Sigmoid colon (tissue), 7 donors: ENCODE measurements around the gene APOLD1. TPM values are rescaled to one million over a fixed set of nuclear protein-coding genes. Genes with fewer than 3 reads are reported as not detected.
A peak's percentile ranks its signal among the peaks of the same experiment; 100 is the strongest.

ENCODE experiments used
- DNase-seq: peaks from one replicate; pipeline ENCODE4 v3.0.0-alpha.2; 2019
- H3K27ac ChIP-seq, 4 donors: fragments of 200-600 bp; sonication (generic); one replicate each; pipeline ENCODE4 v1.5.1; 2016 to 2019; ENCODE audit warnings: mild to moderate bottlenecking in 1 of 4
- H3K27me3 ChIP-seq, 3 donors: fragments of 200-600 bp; sonication (generic); one replicate each; pipeline ENCODE4 v1.5.1; 2019; ENCODE audit warnings: mild to moderate bottlenecking in 1 of 3
- H3K36me3 ChIP-seq, 4 donors: fragments of 200-600 bp; sonication (generic); one replicate each; pipeline ENCODE4 v1.5.1; 2016 to 2019
- H3K4me1 ChIP-seq, 4 donors: fragments of 200-600 bp; sonication (generic); one replicate each; pipeline ENCODE4 v1.5.1; 2017 to 2019
- H3K4me3 ChIP-seq, 4 donors: fragments of 200-600 bp; sonication (generic); one replicate each; pipeline ENCODE4 v1.5.1; 2017 to 2019; ENCODE audit warnings: mild to moderate bottlenecking in 2 of 4, moderate library complexity in 1 of 4
- H3K9me3 ChIP-seq, 4 donors: fragments of 200-600 bp in 3 of 4; sonication (generic) in 3 of 4; one replicate each; pipeline versions ENCODE4 v1.5.1 to v1.6.1; 2013 to 2019
- EP300 ChIP-seq, 4 donors: sonication (generic); formaldehyde crosslinking; IDR thresholded peaks; one replicate each; pipeline ENCODE4 v1.6.1; 2017; ENCODE audit warnings: antibody characterized with exemption in 4 of 4
- POLR2A ChIP-seq, 2 donors: fragments of 450-650 bp; IDR thresholded peaks; one replicate each; pipeline ENCODE4 v1.6.1; 2016; ENCODE audit warnings: antibody characterized with exemption in 2 of 2, mild to moderate bottlenecking in 2 of 2, moderate library complexity in 2 of 2
- POLR2AphosphoS5 ChIP-seq, 4 donors: sonication (generic); formaldehyde crosslinking; IDR thresholded peaks; one replicate each; pipeline ENCODE4 v1.6.1; 2017; ENCODE audit warnings: antibody characterized with exemption in 4 of 4
- WGBS, 2 donors: extraction: QIAGEN DNeasy Blood & Tissue Kit; methylation state at CpG; one replicate each; pipeline ENCODE4 v1.1.7; 2013; 5-methylcytosine and 5-hydroxymethylcytosine counted together
- intact Hi-C: fragments of 100-400 bp; cut with DNase I; formaldehyde crosslinking; loops from one replicate; pipeline ENCODE4 v1.15.1; 2023
- polyA plus RNA-seq, 3 donors: library from polyadenylated mRNA; stranded (reverse); fragments of 200-250 nt; gene quantifications; one replicate each; pipeline ENCODE4 v1.2.3, GENCODE V29; 2013
- total RNA-seq, 4 donors: library from RNA; depleted of rRNA; stranded (reverse); fragments of >200 nt; gene quantifications; one replicate each; pipeline ENCODE4 v1.1.0, GENCODE V29; 2016
- TF ChIP-seq, protein P1 (sequence below), 4 experiments: fragments of 450-650 bp in 3 of 4; fragments of 200-600 bp in 1 of 4; IDR thresholded peaks; one replicate each; pipeline ENCODE4 v1.5.1; 2016 to 2019; ENCODE audit warnings: antibody characterized with exemption in 4 of 4, mild to moderate bottlenecking in 3 of 4, moderate library complexity in 2 of 4
- donor health status: healthy with polysubstance abuse.
- donor health status: Bipolar disorder and iron deficiency.
- donor health status: healthy.

Gene APOLD1
- total and polyA plus RNA-seq, 7 donors = 0.46 to 24.8 (median 13.9) TPM

DNA sequence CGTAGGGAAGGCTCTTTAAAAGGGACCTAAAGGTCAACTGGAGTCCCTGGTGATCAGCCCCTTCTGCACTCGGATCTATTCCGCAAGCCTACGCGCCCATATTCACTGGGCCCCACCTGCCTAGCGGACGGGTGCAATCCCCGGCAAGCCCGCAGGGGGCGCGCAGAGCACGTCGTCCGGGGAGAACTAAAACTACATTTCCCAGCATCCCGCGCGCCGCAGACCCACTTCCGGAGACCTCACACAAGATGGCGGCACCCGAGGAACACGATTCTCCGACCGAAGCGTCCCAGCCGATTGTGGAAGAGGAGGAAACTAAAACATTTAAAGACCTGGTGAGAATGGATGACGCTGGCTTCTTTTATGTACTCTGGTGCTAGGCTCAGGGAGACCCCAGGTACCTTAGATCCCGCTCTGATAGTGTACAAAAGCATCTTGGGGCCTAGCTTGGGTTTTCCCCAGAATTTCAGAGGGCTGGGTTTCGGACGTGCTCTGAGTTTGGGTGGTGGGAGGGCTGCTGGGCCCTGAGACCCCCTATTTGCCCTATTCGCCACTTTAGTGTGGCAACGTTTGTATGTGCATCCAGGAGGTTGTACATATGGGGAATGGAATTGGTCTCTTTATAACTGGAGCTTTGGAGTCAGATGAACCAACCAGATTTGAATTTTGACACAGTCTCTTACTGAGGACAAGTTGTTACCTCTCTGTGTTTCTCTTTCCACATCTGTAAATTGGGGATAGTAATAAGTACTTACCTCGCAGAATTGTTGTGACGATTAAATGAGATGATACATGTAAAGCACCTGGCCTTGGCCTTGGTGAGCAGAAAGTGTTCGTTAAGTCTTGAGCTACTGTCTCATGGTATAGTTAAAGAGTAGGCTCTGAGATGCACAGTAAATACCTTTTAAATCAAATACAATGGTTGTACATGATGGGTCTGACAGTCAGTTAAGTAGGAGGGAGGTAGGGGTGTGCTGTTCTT is 28.0 kb downstream of the APOLD1 start, which contains the start of gene DDX47:
Gene DDX47 (plus strand): TSS at position 227 of the 982 bp plus-strand sequence. CDS start 22 bp downstream, at position 249.
- Histone ChIP-seq H3K36me3 (peaks cover 0 to 9% (median 0%) of the 10 kb centered on the region in 4 donors), H3K27me3 (no peaks in the 10 kb centered on the region), H3K9me3 (no peaks in the 10 kb centered on the region), H3K27ac (peak within 1 kb of the TSS; percentile 66 to 83 (median 80)), H3K4me3 (peak within 1 kb of the TSS; percentile 67 to 83 (median 77)), H3K4me1 (peaks cover 0 to 39% (median 33%) of the 10 kb centered on the region in 4 donors)
- intact Hi-C loops = loop anchor here (1.0 to 10.0 kb wide), 3 partner anchors 25 to 191 kb away; partner anchors contain the start of genes GPRC5A and HEBP1
- WGBS, 2 donors = 1 to 2% methylated on average over 35 of the region's 35 CpGs
- DNase-seq = peak; percentile 97
- TF ChIP-seq, protein P1, sequence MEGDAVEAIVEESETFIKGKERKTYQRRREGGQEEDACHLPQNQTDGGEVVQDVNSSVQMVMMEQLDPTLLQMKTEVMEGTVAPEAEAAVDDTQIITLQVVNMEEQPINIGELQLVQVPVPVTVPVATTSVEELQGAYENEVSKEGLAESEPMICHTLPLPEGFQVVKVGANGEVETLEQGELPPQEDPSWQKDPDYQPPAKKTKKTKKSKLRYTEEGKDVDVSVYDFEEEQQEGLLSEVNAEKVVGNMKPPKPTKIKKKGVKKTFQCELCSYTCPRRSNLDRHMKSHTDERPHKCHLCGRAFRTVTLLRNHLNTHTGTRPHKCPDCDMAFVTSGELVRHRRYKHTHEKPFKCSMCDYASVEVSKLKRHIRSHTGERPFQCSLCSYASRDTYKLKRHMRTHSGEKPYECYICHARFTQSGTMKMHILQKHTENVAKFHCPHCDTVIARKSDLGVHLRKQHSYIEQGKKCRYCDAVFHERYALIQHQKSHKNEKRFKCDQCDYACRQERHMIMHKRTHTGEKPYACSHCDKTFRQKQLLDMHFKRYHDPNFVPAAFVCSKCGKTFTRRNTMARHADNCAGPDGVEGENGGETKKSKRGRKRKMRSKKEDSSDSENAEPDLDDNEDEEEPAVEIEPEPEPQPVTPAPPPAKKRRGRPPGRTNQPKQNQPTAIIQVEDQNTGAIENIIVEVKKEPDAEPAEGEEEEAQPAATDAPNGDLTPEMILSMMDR (IDR thresholded peaks at IDR 0.05) = peak; percentile 93 to 97 (median 95)
- TF ChIP-seq POLR2A (IDR thresholded peaks at IDR 0.05) (peak; percentile 23 to 24), EP300 (IDR thresholded peaks at IDR 0.05) (no peak), POLR2AphosphoS5 (IDR thresholded peaks at IDR 0.05) (peak; percentile 65 to 82 (median 78))

DNA sequence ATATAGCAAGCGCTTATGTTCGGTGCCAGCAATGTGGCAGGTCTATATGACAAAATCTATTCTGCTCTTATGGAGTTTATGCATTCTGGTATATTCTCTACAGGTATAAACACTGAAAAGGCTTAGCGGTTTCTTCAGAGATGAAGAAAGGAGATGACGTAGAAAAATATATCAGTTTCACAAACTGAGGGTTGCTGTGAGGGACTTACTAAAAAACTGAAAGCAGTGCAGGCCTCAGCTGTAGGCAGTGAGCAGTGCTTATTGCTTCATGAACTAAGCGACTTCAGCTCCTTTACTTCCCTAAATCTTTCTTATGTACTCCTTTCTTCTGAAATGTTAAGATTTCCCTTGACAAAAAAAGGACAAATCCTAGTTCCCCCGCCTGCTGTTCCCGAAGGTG is 32.2 kb downstream of the APOLD1 start:
- peaks cover 4 to 26% (median 10%) of the 10 kb centered on the region in 4 donors for H3K36me3 ChIP-seq
- no peak overlapping the region for H3K27ac ChIP-seq
- H3K4me3 ChIP-seq = no peak overlapping the region
- H3K27me3 ChIP-seq = no peaks in the 10 kb centered on the region
- intact Hi-C loops = loop anchor here (10.0 kb wide), 2 partner anchors 77 to 187 kb away; partner anchors contain the start of genes GPRC5A and HEBP1
- peaks cover 0 to 55% (median 53%) of the 10 kb centered on the region in 4 donors for H3K4me1 ChIP-seq
- WGBS, 2 donors = 92 to 93% methylated on average over 7 of the region's 7 CpGs
- no peak for DNase-seq
- TF ChIP-seq POLR2A (IDR thresholded peaks at IDR 0.05) = no peak
- TF ChIP-seq EP300 (IDR thresholded peaks at IDR 0.05) = no peak
- TF ChIP-seq, protein P1 (IDR thresholded peaks at IDR 0.05) = no peak
- no peak for TF ChIP-seq POLR2AphosphoS5 (IDR thresholded peaks at IDR 0.05)
- H3K9me3 ChIP-seq = no peaks in the 10 kb centered on the region

DNA sequence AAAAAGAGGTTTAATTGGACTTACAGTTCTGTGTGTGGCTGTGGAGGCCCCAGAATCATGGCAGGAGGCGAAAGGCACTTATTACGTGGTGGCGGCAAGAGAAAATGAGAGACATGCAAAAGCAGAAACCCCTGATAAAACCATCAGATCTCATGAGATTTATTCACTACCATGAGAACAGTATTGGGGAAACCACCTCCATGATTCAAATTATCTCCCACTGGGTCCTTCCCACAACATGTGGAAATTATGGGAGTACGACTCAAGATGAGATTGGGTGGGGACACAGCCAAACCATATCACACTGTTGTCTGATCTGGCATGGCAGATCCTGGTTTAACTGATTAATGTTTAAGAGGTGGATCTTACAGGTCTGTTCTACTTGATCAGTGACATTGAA is 33.2 kb downstream of the APOLD1 start:
- peaks cover 10 to 37% (median 20%) of the 10 kb centered on the region in 4 donors for H3K36me3 ChIP-seq
- no peaks in the 10 kb centered on the region for H3K9me3 ChIP-seq
- TF ChIP-seq, protein P1 (IDR thresholded peaks at IDR 0.05) = no peak
- WGBS, 2 donors = 92 to 95% methylated on average over 4 of the region's 4 CpGs
- intact Hi-C loops = loop anchor here (10.0 kb wide), 2 partner anchors 76 to 186 kb away; partner anchors contain the start of genes GPRC5A and HEBP1
- DNase-seq = no peak
- H3K4me1 ChIP-seq = peaks cover 0 to 54% (median 49%) of the 10 kb centered on the region in 4 donors
- H3K27ac ChIP-seq = peak overlapping the region in 3 of 4 donors; percentile 56 to 70 (median 61)
- no peaks in the 10 kb centered on the region for H3K27me3 ChIP-seq
- H3K4me3 ChIP-seq = no peak overlapping the region

DNA sequence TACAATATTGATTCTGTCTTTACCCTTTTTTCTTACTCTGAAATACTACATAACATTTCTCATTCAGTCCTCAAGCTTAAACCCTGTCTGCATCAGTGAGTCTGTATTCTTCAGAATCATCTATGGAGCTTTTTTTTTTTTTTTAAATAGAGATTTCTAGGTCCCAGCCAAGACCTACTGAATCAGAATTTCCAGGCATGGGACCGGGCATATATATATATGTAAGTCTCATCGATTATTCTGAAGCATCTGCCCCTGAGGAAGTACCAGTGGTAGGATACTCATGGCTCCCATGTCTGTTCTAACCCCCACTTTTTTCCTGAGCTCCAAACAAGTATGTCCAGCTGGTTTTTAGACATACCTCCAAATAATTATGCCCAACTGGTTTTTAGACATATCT is 33.8 kb downstream of the APOLD1 start:
- Histone ChIP-seq H3K9me3 (no peaks in the 10 kb centered on the region), H3K27me3 (no peaks in the 10 kb centered on the region), H3K36me3 (peaks cover 13 to 42% (median 25%) of the 10 kb centered on the region in 4 donors), H3K4me1 (peaks cover 0 to 49% (median 44%) of the 10 kb centered on the region in 4 donors), H3K27ac (peak overlapping the region in 3 of 4 donors; percentile 56 to 70 (median 61)), H3K4me3 (no peak overlapping the region)
- intact Hi-C loops = loop anchor here (10.0 kb wide), 2 partner anchors 76 to 186 kb away; partner anchors contain the start of genes GPRC5A and HEBP1
- TF ChIP-seq POLR2AphosphoS5 (IDR thresholded peaks at IDR 0.05) (no peak), POLR2A (IDR thresholded peaks at IDR 0.05) (no peak), EP300 (IDR thresholded peaks at IDR 0.05) (no peak)
- TF ChIP-seq, protein P1 (IDR thresholded peaks at IDR 0.05) = no peak
- 96 to 98% methylated on average over 2 of the region's 2 CpGs for WGBS, 2 donors
- DNase-seq = no peak
